GM12878 (cell line): ENCODE results near the gene PLEKHA5.

ENCODE experiments used
- BCLAF1 ChIP-seq: fragments of 450-650 bp; IDR thresholded peaks from 2 replicates; pipeline ENCODE4 v1.6.1; 2017; ENCODE audit warnings: antibody characterized with exemption, mild to moderate bottlenecking, moderate library complexity
- CTCF ChIP-seq, 3 experiments: IDR thresholded peaks in 2 of 3; conservative IDR thresholded peaks in 1 of 3; 2 replicates each; pipeline ENCODE4 v1.5.1; 2011; ENCODE audit warnings: low read depth in 3 of 3, low read length in 3 of 3, mild to moderate bottlenecking in 3 of 3, control low read depth in 2 of 3, moderate library complexity in 2 of 3, inconsistent platforms in 1 of 3, mixed read lengths in 1 of 3; ENCODE audit not compliant: control insufficient read depth in 2 of 3, insufficient read depth in 1 of 3; ENCODE audit errors: extremely low read depth in 1 of 3
- EGR1 ChIP-seq, 2 experiments: IDR thresholded peaks; 1 replicate in 1 of 2; 2 replicates in 1 of 2; pipeline ENCODE4 v1.6.1; 2011 to 2012; ENCODE audit warnings: low read depth in 2 of 2, low read length in 2 of 2, borderline replicate concordance in 1 of 2, mild to moderate bottlenecking in 1 of 2, moderate library complexity in 1 of 2
- EP300 ChIP-seq, 2 experiments: fragments of 150-350 bp in 1 of 2; IDR thresholded peaks; 2 replicates each; pipeline ENCODE4 v1.6.1; 2011 to 2012; ENCODE audit warnings: low read depth in 2 of 2, low read length in 2 of 2, borderline replicate concordance in 1 of 2, improper control_type of control experiment in 1 of 2, inconsistent platforms in 1 of 2; ENCODE audit not compliant: control insufficient read depth in 1 of 2
- LARP7 ChIP-seq: fragments of 450-650 bp; IDR thresholded peaks from 2 replicates; pipeline ENCODE4 v1.6.1; 2017; ENCODE audit warnings: mild to moderate bottlenecking
- NFYB ChIP-seq: IDR thresholded peaks from 2 replicates; pipeline ENCODE4 v1.6.1; 2011; ENCODE audit warnings: low read depth, mild to moderate bottlenecking, low read length, improper control_type of control experiment, moderate library complexity; ENCODE audit not compliant: insufficient read depth
- PAX8 ChIP-seq: fragments of 450-650 bp; IDR thresholded peaks from 2 replicates; pipeline ENCODE4 v1.6.1; 2017; ENCODE audit warnings: mild to moderate bottlenecking, moderate library complexity
- POU2F2 ChIP-seq: IDR thresholded peaks from 3 replicates; pipeline ENCODE4 v1.6.1; 2011; ENCODE audit warnings: low read depth, mild to moderate bottlenecking, low read length, borderline replicate concordance
- RCOR1 ChIP-seq: conservative IDR thresholded peaks from 2 replicates; pipeline ENCODE4 v1.6.1; 2012; ENCODE audit warnings: low read depth, low read length, improper control_type of control experiment
- REST ChIP-seq: IDR thresholded peaks from 2 replicates; pipeline ENCODE4 v1.6.1; 2012; ENCODE audit warnings: mild to moderate bottlenecking, low read depth, low read length
- SIN3A ChIP-seq: IDR thresholded peaks from 2 replicates; pipeline ENCODE4 v1.6.1; 2012; ENCODE audit warnings: low read depth, low read length, improper control_type of control experiment
- SMAD5 ChIP-seq: IDR thresholded peaks from 2 replicates; pipeline ENCODE4 v1.6.1; 2016; ENCODE audit warnings: antibody characterized with exemption, low read depth
- TAF1 ChIP-seq: IDR thresholded peaks from 2 replicates; pipeline ENCODE4 v1.6.1; 2011; ENCODE audit warnings: mild to moderate bottlenecking, low read depth, low read length, borderline replicate concordance
- ZBTB40 ChIP-seq: fragments of 450-650 bp; IDR thresholded peaks from 2 replicates; pipeline ENCODE4 v1.6.1; 2016; ENCODE audit warnings: mild to moderate bottlenecking, moderate library complexity, borderline replicate concordance

DNA sequence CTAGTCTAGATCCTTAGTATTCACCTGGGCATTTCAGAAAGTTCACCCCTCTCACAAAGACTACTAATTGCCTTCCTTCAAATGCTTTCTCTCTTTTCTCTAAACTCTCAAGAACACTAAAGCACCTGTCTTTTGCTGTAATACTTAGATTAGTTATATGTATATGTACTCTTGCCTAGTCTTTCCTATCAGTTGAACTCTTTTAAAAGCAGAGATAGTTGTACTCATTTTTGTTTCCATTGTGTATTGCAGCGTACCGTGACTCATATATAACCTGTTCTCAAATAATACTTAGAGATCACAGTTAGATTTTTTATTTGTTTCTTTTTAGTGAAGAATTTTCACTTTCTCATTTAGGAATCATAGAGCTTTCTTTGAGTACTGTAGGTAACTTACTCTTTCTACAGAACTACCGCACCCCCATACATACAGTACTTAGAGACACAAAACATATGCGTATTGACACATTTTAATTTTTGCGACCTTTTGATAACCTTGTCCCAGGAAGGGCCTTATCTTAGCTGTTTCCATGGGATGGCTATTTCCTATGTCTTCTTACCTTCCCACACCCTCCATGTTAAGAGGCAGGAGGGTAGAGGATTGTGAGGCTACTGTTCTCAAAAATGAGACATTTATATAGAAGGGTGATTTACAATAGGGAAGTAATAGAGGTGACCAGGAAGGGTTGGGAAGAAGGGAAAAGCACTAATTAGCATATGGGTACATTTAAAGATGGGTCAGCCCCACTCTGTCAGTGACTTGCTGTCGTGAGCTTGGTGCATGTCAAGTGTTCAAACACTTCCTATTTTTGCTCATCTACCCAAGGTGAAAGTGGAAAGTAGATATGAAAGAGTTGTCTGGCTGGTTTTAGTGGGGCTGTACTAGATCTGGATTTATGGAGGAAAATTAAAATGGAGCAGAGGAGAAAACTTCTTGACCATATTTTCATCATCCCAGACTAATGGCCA lies 74.3 kb downstream of the PLEKHA5 start:
- TF ChIP-seq CTCF (IDR thresholded peaks at IDR 0.05 in 2 of 3, conservative IDR thresholded peaks at IDR 0.05 in 1 of 3; ENCODE audit: control insufficient read depth in 2 of 3, extremely low read depth in 1 of 3, insufficient read depth in 1 of 3, low read depth in 3 of 3, low read length in 3 of 3) (no peak), EP300 (IDR thresholded peaks at IDR 0.05; ENCODE audit: borderline replicate concordance in 1 of 2, control insufficient read depth in 1 of 2, low read depth in 2 of 2, low read length in 2 of 2) (no peak), BCLAF1 (no peak), RCOR1 (no peak), REST (no peak), SMAD5 (no peak), POU2F2 (no peak), NFYB (no peak), LARP7 (no peak), PAX8 (no peak), TAF1 (no peak), SIN3A (no peak), ZBTB40 (no peak), EGR1 (IDR thresholded peaks at IDR 0.05; ENCODE audit: borderline replicate concordance in 1 of 2, low read depth in 2 of 2, low read length in 2 of 2) (no peak)
